ENCODE data around the gene LYST.

Gene LYST

DNA sequence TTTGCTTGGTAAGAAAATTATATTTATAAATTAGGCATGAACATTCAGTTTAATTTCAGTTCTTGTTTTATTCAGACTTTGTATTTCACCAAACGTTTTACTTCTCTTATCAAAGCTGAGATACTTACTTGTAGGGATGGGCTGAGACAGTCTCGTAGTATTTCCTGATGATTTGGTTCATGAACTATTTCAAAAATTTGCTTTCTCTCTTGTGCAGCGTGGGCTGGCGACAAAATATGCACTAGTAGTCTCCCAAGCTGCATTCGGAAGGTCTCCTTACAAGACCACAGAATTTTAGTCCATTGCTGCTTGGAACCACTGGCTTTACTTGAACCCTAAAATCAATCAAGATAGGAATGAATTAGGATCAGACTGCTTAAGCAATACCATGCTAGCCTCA lies 125.4 kb downstream of the LYST start:
- DNase-seq (ENCODE audit: low read depth in 1 of 2, low spot score in 1 of 2) = no peak
- Histone ChIP-seq H3K27me3 (ENCODE audit: insufficient read depth, poor library complexity, severe bottlenecking) (no peaks in the 10 kb centered on the region), H3K4me3 (replicated peaks; ENCODE audit: insufficient read depth, low read length) (no peak overlapping the region), H3K27ac (replicated peaks) (no peak overlapping the region; the same call in 1 of the 2 replicates)
- TF ChIP-seq SPI1 (IDR thresholded peaks at IDR 0.05; ENCODE audit: borderline replicate concordance, low read depth) (no peak), POLR2AphosphoS5 (IDR thresholded peaks at IDR 0.05; ENCODE audit: low read depth) (no peak), GABPA (IDR thresholded peaks at IDR 0.05; ENCODE audit: low read depth) (no peak)
- TF ChIP-seq, protein P1, sequence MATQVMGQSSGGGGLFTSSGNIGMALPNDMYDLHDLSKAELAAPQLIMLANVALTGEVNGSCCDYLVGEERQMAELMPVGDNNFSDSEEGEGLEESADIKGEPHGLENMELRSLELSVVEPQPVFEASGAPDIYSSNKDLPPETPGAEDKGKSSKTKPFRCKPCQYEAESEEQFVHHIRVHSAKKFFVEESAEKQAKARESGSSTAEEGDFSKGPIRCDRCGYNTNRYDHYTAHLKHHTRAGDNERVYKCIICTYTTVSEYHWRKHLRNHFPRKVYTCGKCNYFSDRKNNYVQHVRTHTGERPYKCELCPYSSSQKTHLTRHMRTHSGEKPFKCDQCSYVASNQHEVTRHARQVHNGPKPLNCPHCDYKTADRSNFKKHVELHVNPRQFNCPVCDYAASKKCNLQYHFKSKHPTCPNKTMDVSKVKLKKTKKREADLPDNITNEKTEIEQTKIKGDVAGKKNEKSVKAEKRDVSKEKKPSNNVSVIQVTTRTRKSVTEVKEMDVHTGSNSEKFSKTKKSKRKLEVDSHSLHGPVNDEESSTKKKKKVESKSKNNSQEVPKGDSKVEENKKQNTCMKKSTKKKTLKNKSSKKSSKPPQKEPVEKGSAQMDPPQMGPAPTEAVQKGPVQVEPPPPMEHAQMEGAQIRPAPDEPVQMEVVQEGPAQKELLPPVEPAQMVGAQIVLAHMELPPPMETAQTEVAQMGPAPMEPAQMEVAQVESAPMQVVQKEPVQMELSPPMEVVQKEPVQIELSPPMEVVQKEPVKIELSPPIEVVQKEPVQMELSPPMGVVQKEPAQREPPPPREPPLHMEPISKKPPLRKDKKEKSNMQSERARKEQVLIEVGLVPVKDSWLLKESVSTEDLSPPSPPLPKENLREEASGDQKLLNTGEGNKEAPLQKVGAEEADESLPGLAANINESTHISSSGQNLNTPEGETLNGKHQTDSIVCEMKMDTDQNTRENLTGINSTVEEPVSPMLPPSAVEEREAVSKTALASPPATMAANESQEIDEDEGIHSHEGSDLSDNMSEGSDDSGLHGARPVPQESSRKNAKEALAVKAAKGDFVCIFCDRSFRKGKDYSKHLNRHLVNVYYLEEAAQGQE (IDR thresholded peaks at IDR 0.05; ENCODE audit: insufficient replicate concordance, low read depth) = no peak
- TF ChIP-seq, protein P2, sequence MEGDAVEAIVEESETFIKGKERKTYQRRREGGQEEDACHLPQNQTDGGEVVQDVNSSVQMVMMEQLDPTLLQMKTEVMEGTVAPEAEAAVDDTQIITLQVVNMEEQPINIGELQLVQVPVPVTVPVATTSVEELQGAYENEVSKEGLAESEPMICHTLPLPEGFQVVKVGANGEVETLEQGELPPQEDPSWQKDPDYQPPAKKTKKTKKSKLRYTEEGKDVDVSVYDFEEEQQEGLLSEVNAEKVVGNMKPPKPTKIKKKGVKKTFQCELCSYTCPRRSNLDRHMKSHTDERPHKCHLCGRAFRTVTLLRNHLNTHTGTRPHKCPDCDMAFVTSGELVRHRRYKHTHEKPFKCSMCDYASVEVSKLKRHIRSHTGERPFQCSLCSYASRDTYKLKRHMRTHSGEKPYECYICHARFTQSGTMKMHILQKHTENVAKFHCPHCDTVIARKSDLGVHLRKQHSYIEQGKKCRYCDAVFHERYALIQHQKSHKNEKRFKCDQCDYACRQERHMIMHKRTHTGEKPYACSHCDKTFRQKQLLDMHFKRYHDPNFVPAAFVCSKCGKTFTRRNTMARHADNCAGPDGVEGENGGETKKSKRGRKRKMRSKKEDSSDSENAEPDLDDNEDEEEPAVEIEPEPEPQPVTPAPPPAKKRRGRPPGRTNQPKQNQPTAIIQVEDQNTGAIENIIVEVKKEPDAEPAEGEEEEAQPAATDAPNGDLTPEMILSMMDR (IDR thresholded peaks at IDR 0.05; ENCODE audit: insufficient read depth, low read length) = no peak

DNA sequence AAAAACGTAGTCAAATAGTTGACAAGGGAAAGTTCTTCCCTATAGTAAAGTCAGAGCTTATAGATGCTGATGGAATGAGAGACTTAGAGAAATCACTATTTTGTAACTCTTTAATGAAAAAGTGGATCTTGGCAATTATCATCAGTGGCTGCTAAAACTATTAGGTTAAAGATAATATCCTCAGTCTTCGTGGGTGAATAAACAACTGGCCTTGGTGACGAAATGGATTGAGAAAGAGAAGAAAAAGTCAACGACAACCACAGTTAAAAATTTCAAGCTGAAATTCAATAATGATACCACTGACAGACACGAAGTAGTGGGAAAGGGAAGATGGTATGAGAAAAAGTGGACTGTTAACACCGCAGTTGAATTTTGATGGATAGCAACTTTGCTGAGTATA lies 127.1 kb downstream of the LYST start:
- TF ChIP-seq GABPA (IDR thresholded peaks at IDR 0.05; ENCODE audit: low read depth) (no peak), POLR2AphosphoS5 (IDR thresholded peaks at IDR 0.05; ENCODE audit: low read depth) (no peak), SPI1 (IDR thresholded peaks at IDR 0.05; ENCODE audit: borderline replicate concordance, low read depth) (no peak)
- TF ChIP-seq, protein P2 (IDR thresholded peaks at IDR 0.05; ENCODE audit: insufficient read depth, low read length) = no peak
- TF ChIP-seq, protein P1 (IDR thresholded peaks at IDR 0.05; ENCODE audit: insufficient replicate concordance, low read depth) = no peak
- Histone ChIP-seq H3K27ac (replicated peaks) (no peak overlapping the region; the same call in 1 of the 2 replicates), H3K4me3 (replicated peaks; ENCODE audit: insufficient read depth, low read length) (no peak overlapping the region), H3K27me3 (ENCODE audit: insufficient read depth, poor library complexity, severe bottlenecking) (no peaks in the 10 kb centered on the region)
- DNase-seq (ENCODE audit: low read depth in 1 of 2, low spot score in 1 of 2) = no peak

DNA sequence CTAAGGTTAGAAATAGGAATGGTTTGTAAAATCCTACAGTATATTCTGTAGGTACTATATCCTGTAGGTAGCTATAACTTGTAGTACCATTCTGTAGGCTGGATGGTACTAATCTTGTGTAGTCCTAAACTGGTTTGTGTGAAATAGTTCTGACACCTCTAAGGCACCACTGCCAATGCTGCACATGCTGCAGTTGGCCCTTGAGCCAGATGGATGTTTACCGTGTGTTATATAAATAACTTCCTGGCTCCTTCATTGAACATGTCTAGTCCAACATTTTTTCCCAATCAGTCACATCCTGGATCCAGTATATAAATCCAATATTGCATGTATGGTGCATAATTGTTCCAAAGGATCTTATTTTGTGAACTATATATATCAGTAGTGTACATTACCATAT lies 127.6 kb downstream of the LYST start:
- TF ChIP-seq SPI1 (IDR thresholded peaks at IDR 0.05; ENCODE audit: borderline replicate concordance, low read depth) (no peak), POLR2AphosphoS5 (IDR thresholded peaks at IDR 0.05; ENCODE audit: low read depth) (peak; percentile 9; the same call in 1 of the 2 replicates)
- H3K27me3 ChIP-seq (ENCODE audit: insufficient read depth, poor library complexity, severe bottlenecking) = no peaks in the 10 kb centered on the region
- no peak overlapping the region for H3K27ac ChIP-seq (replicated peaks)
- H3K4me3 ChIP-seq (replicated peaks; ENCODE audit: insufficient read depth, low read length) = no peak overlapping the region
- DNase-seq (ENCODE audit: low read depth in 1 of 2, low spot score in 1 of 2) = no peak

DNA sequence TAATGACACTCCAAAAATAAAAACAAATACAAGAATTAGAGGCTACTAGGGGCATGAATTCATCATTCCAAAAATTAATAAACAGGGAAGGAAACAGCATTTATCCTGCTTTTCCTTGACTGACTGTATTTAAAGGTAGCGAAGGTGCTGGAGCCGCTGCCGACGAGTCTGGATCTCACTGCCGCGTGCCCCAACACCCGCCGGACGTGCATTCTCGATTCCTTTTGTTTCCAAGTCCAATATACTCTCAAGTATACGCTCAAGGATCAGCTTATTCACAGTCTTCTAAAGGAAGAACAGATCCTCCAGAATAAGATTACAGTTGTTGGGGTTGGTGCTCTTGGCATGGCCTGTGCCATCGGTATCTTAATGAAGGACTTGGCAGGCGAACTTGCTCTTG lies 129.0 kb downstream of the LYST start:
- no peak for DNase-seq (ENCODE audit: low read depth in 1 of 2, low spot score in 1 of 2)
- TF ChIP-seq, protein P2 (IDR thresholded peaks at IDR 0.05; ENCODE audit: insufficient read depth, low read length) = no peak
- peak; percentile 53; the same call in 1 of the 2 replicates for TF ChIP-seq POLR2AphosphoS5 (IDR thresholded peaks at IDR 0.05; ENCODE audit: low read depth)
- no peak overlapping the region for H3K4me3 ChIP-seq (replicated peaks; ENCODE audit: insufficient read depth, low read length)
- H3K27me3 ChIP-seq (ENCODE audit: insufficient read depth, poor library complexity, severe bottlenecking) = no peaks in the 10 kb centered on the region
- no peak overlapping the region for H3K27ac ChIP-seq (replicated peaks)
